H9 (cell line): ENCODE results near the gene KIF16B. TPM values are rescaled to one million over a fixed set of nuclear protein-coding genes. Genes with fewer than 3 reads are reported as not detected.
A peak's percentile ranks its signal among the peaks of the same experiment; 100 is the strongest.

Experiments
- DNase-seq: peaks from one replicate; pipeline ENCODE4 v3.0.0-alpha.2; 2017
- H2AFZ ChIP-seq: one replicate; pipeline ENCODE4 v1.6.1; 2013; ENCODE audit warnings: mild to moderate bottlenecking, low read length, control low read depth, moderate library complexity
- H2AK5ac ChIP-seq: 2 replicates; pipeline ENCODE4 v1.6.1; 2013; ENCODE audit warnings: low read length, control low read depth, mixed read lengths; ENCODE audit not compliant: insufficient read length
- H2BK120ac ChIP-seq: one replicate; pipeline ENCODE4 v1.6.1; 2013; ENCODE audit warnings: low read depth, mild to moderate bottlenecking, low read length, control low read depth, inconsistent platforms; ENCODE audit not compliant: poor library complexity, severe bottlenecking
- H2BK12ac ChIP-seq: 2 replicates; pipeline ENCODE4 v1.6.1; 2013; ENCODE audit warnings: low read length, control low read depth, mixed read lengths, low read depth; ENCODE audit not compliant: insufficient read length
- H2BK15ac ChIP-seq: 2 replicates; pipeline ENCODE4 v1.6.1; 2013; ENCODE audit warnings: low read depth, low read length, control low read depth
- H2BK20ac ChIP-seq: one replicate; pipeline ENCODE4 v1.6.1; 2013; ENCODE audit warnings: low read depth, mild to moderate bottlenecking, low read length, control low read depth, inconsistent platforms; ENCODE audit not compliant: poor library complexity, severe bottlenecking
- H2BK5ac ChIP-seq: 2 replicates; pipeline ENCODE4 v1.6.1; 2013; ENCODE audit warnings: low read length, control low read depth, mixed read lengths; ENCODE audit not compliant: insufficient read length
- H3K14ac ChIP-seq: 2 replicates; pipeline ENCODE4 v1.6.1; 2013; ENCODE audit warnings: low read length, control low read depth; ENCODE audit not compliant: insufficient read depth
- H3K18ac ChIP-seq: 2 replicates; pipeline ENCODE4 v1.6.1; 2013; ENCODE audit warnings: low read depth, mild to moderate bottlenecking, mixed read lengths, low read length, control low read depth; ENCODE audit not compliant: insufficient read length
- H3K23ac ChIP-seq: 2 replicates; pipeline ENCODE4 v1.6.1; 2013; ENCODE audit warnings: low read length, control low read depth, mixed read lengths, low read depth; ENCODE audit not compliant: insufficient read length
- H3K23me2 ChIP-seq: 2 replicates; pipeline ENCODE4 v1.6.1; 2013; ENCODE audit warnings: low read depth, mild to moderate bottlenecking, mixed read lengths, low read length, control low read depth; ENCODE audit not compliant: insufficient read length, poor library complexity, severe bottlenecking
- H3K27ac ChIP-seq: 2 replicates; pipeline ENCODE4 v1.5.1; 2013; ENCODE audit warnings: low read length, control low read depth, mixed read lengths, low read depth; ENCODE audit not compliant: insufficient read length
- H3K27me3 ChIP-seq: 2 replicates; pipeline ENCODE4 v1.6.1; 2013; ENCODE audit warnings: low read length, control low read depth, inconsistent platforms; ENCODE audit not compliant: insufficient read depth
- H3K4ac ChIP-seq: 2 replicates; pipeline ENCODE4 v1.6.1; 2013; ENCODE audit warnings: low read depth, mild to moderate bottlenecking, control low read depth, inconsistent platforms, low read length, moderate library complexity
- H3K4me1 ChIP-seq: 2 replicates; pipeline ENCODE4 v1.6.1; 2013; ENCODE audit warnings: low read length, control low read depth, inconsistent platforms; ENCODE audit not compliant: insufficient read depth
- H3K4me2 ChIP-seq: 2 replicates; pipeline ENCODE4 v1.6.1; 2013; ENCODE audit warnings: low read length, control low read depth, mixed read lengths; ENCODE audit not compliant: insufficient read length, insufficient read depth
- H3K56ac ChIP-seq: 2 replicates; pipeline ENCODE4 v1.6.1; 2013; ENCODE audit warnings: low read depth, mild to moderate bottlenecking, mixed read lengths, low read length, control low read depth; ENCODE audit not compliant: insufficient read length
- H3K79me1 ChIP-seq: 2 replicates; pipeline ENCODE4 v1.6.1; 2013; ENCODE audit warnings: low read depth, mild to moderate bottlenecking, moderate library complexity, low read length, control low read depth, inconsistent platforms; ENCODE audit not compliant: insufficient read depth, poor library complexity, severe bottlenecking
- H3K79me2 ChIP-seq: 2 replicates; pipeline ENCODE4 v1.6.1; 2013; ENCODE audit warnings: low read length, control low read depth, inconsistent platforms; ENCODE audit not compliant: insufficient read depth
- H3K9ac ChIP-seq: 2 replicates; pipeline ENCODE4 v1.6.1; 2013; ENCODE audit warnings: low read length, control low read depth, mixed read lengths; ENCODE audit not compliant: insufficient read length; ENCODE audit errors: extremely low read depth
- H3K9me3 ChIP-seq: one replicate; pipeline ENCODE4 v1.6.1; 2013; ENCODE audit warnings: low read depth, low read length, inconsistent platforms; ENCODE audit not compliant: control insufficient read depth
- H3T11ph ChIP-seq: one replicate; pipeline ENCODE4 v1.6.1; 2013; ENCODE audit warnings: mild to moderate bottlenecking, low read length, control low read depth, inconsistent platforms
- H4K20me1 ChIP-seq: one replicate; pipeline ENCODE4 v1.6.1; 2013; ENCODE audit not compliant: control insufficient read depth, insufficient read length, insufficient read depth
- H4K5ac ChIP-seq: 2 replicates; pipeline ENCODE4 v1.6.1; 2013; ENCODE audit warnings: low read depth, mild to moderate bottlenecking, mixed read lengths, low read length, control low read depth; ENCODE audit not compliant: insufficient read length
- H4K8ac ChIP-seq: replicated peaks from 2 replicates; pipeline ENCODE4 v1.6.1; 2013; ENCODE audit warnings: low read length, control low read depth, mixed read lengths, low read depth; ENCODE audit not compliant: insufficient read length
- H4K91ac ChIP-seq: 2 replicates; pipeline ENCODE4 v1.6.1; 2013; ENCODE audit warnings: low read depth, mild to moderate bottlenecking, moderate library complexity, mixed read lengths, low read length, control low read depth; ENCODE audit not compliant: insufficient read length
- H3K27ac Mint-ChIP-seq, 3 experiments: 2 replicates in 2 of 3; 3 replicates in 1 of 3; pipeline ENCODE4 v1.8.0; 2020 to 2021; ENCODE audit warnings: mixed read lengths in 3 of 3, mild to moderate bottlenecking in 1 of 3, moderate library complexity in 1 of 3
- H3K27me3 Mint-ChIP-seq: 2 replicates; pipeline ENCODE4 v1.8.0; 2021; ENCODE audit warnings: low read depth, mild to moderate bottlenecking, moderate library complexity, mixed read lengths
- H3K36me3 Mint-ChIP-seq, 3 experiments: 2 replicates in 2 of 3; 3 replicates in 1 of 3; pipeline ENCODE4 v1.8.0; 2020 to 2021; ENCODE audit warnings: low read depth in 3 of 3, mixed read lengths in 3 of 3; ENCODE audit not compliant: insufficient read depth in 1 of 3
- H3K4me1 Mint-ChIP-seq, 2 experiments: 2 replicates each; pipeline ENCODE4 v1.8.0; 2020; ENCODE audit warnings: mixed read lengths in 2 of 2
- H3K4me3 Mint-ChIP-seq, 2 experiments: 2 replicates in 1 of 2; 3 replicates in 1 of 2; pipeline ENCODE4 v1.8.0; 2020 to 2021; ENCODE audit warnings: mild to moderate bottlenecking in 2 of 2, mixed read lengths in 2 of 2, moderate library complexity in 1 of 2
- H3K9me3 Mint-ChIP-seq, 2 experiments: 2 replicates in 1 of 2; 3 replicates in 1 of 2; pipeline ENCODE4 v1.8.0; 2020; ENCODE audit warnings: mild to moderate bottlenecking in 2 of 2, mixed read lengths in 2 of 2, moderate library complexity in 1 of 2
- CTCF ChIP-seq: fragments of 200-600 bp; sonication (generic); conservative IDR thresholded peaks from 3 replicates; pipeline ENCODE4 v1.8.0; 2021; ENCODE audit warnings: antibody characterized with exemption, mild to moderate bottlenecking
- WGBS: extraction: QIAGEN DNeasy Blood & Tissue Kit; methylation state at CpG from one replicate; pipeline ENCODE4 v1.1.7; 2013; ENCODE audit warnings: missing lambda C conversion rate, low lambda C conversion rate, mixed read lengths; ENCODE audit not compliant: insufficient read length; ENCODE audit errors: extremely low coverage; 5-methylcytosine and 5-hydroxymethylcytosine counted together
- total RNA-seq: library from RNA; stranded (reverse); gene quantifications from 2 replicates; pipeline ENCODE4 v1.2.1, GENCODE V29; 2021

The KIF16B gene
- total RNA-seq, 1 experiment from 2014 or later, result 7.4 TPM

DNA sequence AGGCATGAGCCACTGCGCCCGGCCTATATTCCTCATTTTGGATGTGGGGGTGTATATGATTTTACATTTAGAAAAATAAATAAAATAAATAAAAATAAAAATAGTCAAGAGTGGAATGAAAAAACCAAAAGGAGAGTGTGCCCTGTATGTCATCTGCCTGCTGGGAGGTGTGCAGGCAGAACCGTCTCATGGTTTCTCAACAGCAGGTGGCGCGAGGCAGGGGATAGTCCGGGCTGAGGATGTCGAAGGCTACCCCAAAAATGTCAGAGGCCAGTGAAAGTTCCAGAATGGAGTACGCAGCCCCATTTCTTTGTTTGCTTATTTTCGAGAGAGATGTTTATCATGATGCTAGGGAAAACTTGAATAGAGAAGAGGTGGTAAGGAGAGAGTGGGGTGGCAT lies 16.4 kb upstream of the KIF16B start:
- Histone ChIP-seq H3K23me2 (no peaks in the 10 kb centered on the region), H3T11ph (no peak overlapping the region), H3K18ac (no peak overlapping the region), H2AK5ac (no peak overlapping the region), H3K4me1 (peaks cover 2% of the 10 kb centered on the region; the same call in 1 of the 2 replicates), H3K23ac (no peak overlapping the region), H4K8ac (no peak overlapping the region), H3K9me3 (no peaks in the 10 kb centered on the region), H2BK120ac (no peak overlapping the region), H2BK15ac (no peak overlapping the region), H3K9ac (no peak overlapping the region), H2BK12ac (no peak overlapping the region), H2BK20ac (no peak overlapping the region), H3K4me2 (no peak overlapping the region), H3K56ac (no peak overlapping the region), H3K79me2 (no peaks in the 10 kb centered on the region), H3K14ac (no peak overlapping the region), H4K91ac (no peak overlapping the region), H3K27ac (no peak overlapping the region), H2AFZ (no peak overlapping the region), H3K27me3 (no peaks in the 10 kb centered on the region), H4K5ac (no peak overlapping the region), H3K79me1 (no peaks in the 10 kb centered on the region), H4K20me1 (no peaks in the 10 kb centered on the region), H3K4ac (no peak overlapping the region), H2BK5ac (no peak overlapping the region)
- no peak for DNase-seq
- H3K4me1 Mint-ChIP-seq, result peaks cover 15% of the 10 kb centered on the region in 2 experiments
- H3K36me3 Mint-ChIP-seq, result no peaks in the 10 kb centered on the region
- no peak overlapping the region for H3K4me3 Mint-ChIP-seq
- WGBS, result no CpG with 5 or more reads among the region's 9 CpGs
- H3K27ac Mint-ChIP-seq, result no peak overlapping the region
- no peaks in the 10 kb centered on the region for H3K9me3 Mint-ChIP-seq
- peak; percentile 22; the same call in 1 of the 3 replicates for TF ChIP-seq CTCF
- no peaks in the 10 kb centered on the region for H3K27me3 Mint-ChIP-seq
